ENCODE measurements around the gene DNAJC18.

- no peak for TF ChIP-seq CTCF (IDR thresholded peaks at IDR 0.05)
- no peak for TF ChIP-seq POLR2A (IDR thresholded peaks at IDR 0.05)
- no peak for TF ChIP-seq EP300 (IDR thresholded peaks at IDR 0.05)
- TF ChIP-seq POLR2AphosphoS5 (IDR thresholded peaks at IDR 0.05): no peak
Observed at GRCh38 chr5:139379626-139380449, 59.5 kb downstream of the DNAJC18 start.
